ENCODE measurements around the gene TBX1. TPM values are rescaled to one million over a fixed set of nuclear protein-coding genes. Genes with fewer than 3 reads are reported as not detected.

Gene TBX1
- total RNA-seq, 1 donor from 2014 or later: 0.56 TPM

- DNase-seq (ENCODE audit: low spot score): peak; percentile 2
- H3K4me1 Mint-ChIP-seq (ENCODE audit: unreplicated experiment): no peaks in the 10 kb centered on the region
- H3K9me3 Mint-ChIP-seq (ENCODE audit: unreplicated experiment): no peaks in the 10 kb centered on the region
- no peak overlapping the region for H3K27ac Mint-ChIP-seq (ENCODE audit: unreplicated experiment)
- peaks cover 8% of the 10 kb centered on the region for H3K27me3 Mint-ChIP-seq (ENCODE audit: unreplicated experiment)
- H3K4me3 Mint-ChIP-seq (ENCODE audit: unreplicated experiment): no peak overlapping the region
- H3K36me3 Mint-ChIP-seq (ENCODE audit: low read depth, unreplicated experiment): peaks cover 4% of the 10 kb centered on the region
- TF ChIP-seq CTCF (IDR thresholded peaks at IDR 0.05; ENCODE audit: unreplicated experiment): no peak
Measured at GRCh38 chr22:19811811-19812771, 51.5 kb downstream of the TBX1 start.

- H3K27ac Mint-ChIP-seq (ENCODE audit: unreplicated experiment): no peak overlapping the region
- DNase-seq (ENCODE audit: low spot score): no peak
- H3K9me3 Mint-ChIP-seq (ENCODE audit: unreplicated experiment): no peaks in the 10 kb centered on the region
- H3K27me3 Mint-ChIP-seq (ENCODE audit: unreplicated experiment): peaks cover 8% of the 10 kb centered on the region
- H3K4me1 Mint-ChIP-seq (ENCODE audit: unreplicated experiment): no peaks in the 10 kb centered on the region
- no peak for TF ChIP-seq CTCF (IDR thresholded peaks at IDR 0.05; ENCODE audit: unreplicated experiment)
- H3K4me3 Mint-ChIP-seq (ENCODE audit: unreplicated experiment): no peak overlapping the region
- peaks cover 4% of the 10 kb centered on the region for H3K36me3 Mint-ChIP-seq (ENCODE audit: low read depth, unreplicated experiment)
Measured at GRCh38 chr22:19812910-19813309, 52.3 kb downstream of the TBX1 start.

- no peak overlapping the region for H3K27ac Mint-ChIP-seq (ENCODE audit: unreplicated experiment)
- H3K4me1 Mint-ChIP-seq (ENCODE audit: unreplicated experiment): no peaks in the 10 kb centered on the region
- no peaks in the 10 kb centered on the region for H3K9me3 Mint-ChIP-seq (ENCODE audit: unreplicated experiment)
- H3K36me3 Mint-ChIP-seq (ENCODE audit: low read depth, unreplicated experiment): peaks cover 4% of the 10 kb centered on the region
- no peak overlapping the region for H3K4me3 Mint-ChIP-seq (ENCODE audit: unreplicated experiment)
- no peak for TF ChIP-seq CTCF (IDR thresholded peaks at IDR 0.05; ENCODE audit: unreplicated experiment)
- DNase-seq (ENCODE audit: low spot score): no peak
- peaks cover 7% of the 10 kb centered on the region for H3K27me3 Mint-ChIP-seq (ENCODE audit: unreplicated experiment)
Measured at GRCh38 chr22:19814428-19814827, 53.9 kb downstream of the TBX1 start.

GRCh38 chr22:19815093-19815822 lies 54.7 kb downstream of the TBX1 start:
- H3K27ac Mint-ChIP-seq (ENCODE audit: unreplicated experiment): no peak overlapping the region
- TF ChIP-seq CTCF (IDR thresholded peaks at IDR 0.05; ENCODE audit: unreplicated experiment): no peak
- peaks cover 5% of the 10 kb centered on the region for H3K27me3 Mint-ChIP-seq (ENCODE audit: unreplicated experiment)
- DNase-seq (ENCODE audit: low spot score): no peak
- no peaks in the 10 kb centered on the region for H3K4me1 Mint-ChIP-seq (ENCODE audit: unreplicated experiment)
- H3K4me3 Mint-ChIP-seq (ENCODE audit: unreplicated experiment): no peak overlapping the region
- no peaks in the 10 kb centered on the region for H3K9me3 Mint-ChIP-seq (ENCODE audit: unreplicated experiment)
- H3K36me3 Mint-ChIP-seq (ENCODE audit: low read depth, unreplicated experiment): peaks cover 4% of the 10 kb centered on the region

All from endothelial cell (in vitro differentiated cells).